WI38 (cell line): ENCODE data around the gene EMX1.

Experiments
- H3K4me3 ChIP-seq: 2 replicates; pipeline ENCODE4 v1.5.1; 2011; ENCODE audit warnings: low read depth, mild to moderate bottlenecking, control low read depth, low read length
- CTCF ChIP-seq: IDR thresholded peaks from 2 replicates; pipeline ENCODE4 v1.5.1; 2012; ENCODE audit warnings: low read depth, mild to moderate bottlenecking, control low read depth, low read length

Gene EMX1

GRCh38 chr2:72940361-72940760 is 23.0 kb downstream of the EMX1 start:
- no peak for TF ChIP-seq CTCF
- H3K4me3 ChIP-seq: no peak overlapping the region

GRCh38 chr2:72940786-72941185 is 23.5 kb downstream of the EMX1 start:
- no peak for TF ChIP-seq CTCF

GRCh38 chr2:72942293-72942692 is 25.0 kb downstream of the EMX1 start:
- no peak overlapping the region for H3K4me3 ChIP-seq
- no peak for TF ChIP-seq CTCF

More at GRCh38 chr2:72940786-72941185, 23.5 kb downstream of the EMX1 start:
- no peak overlapping the region for H3K4me3 ChIP-seq

- no peak for TF ChIP-seq CTCF
Measured at GRCh38 chr2:72942881-72943418, 25.6 kb downstream of the EMX1 start.

GRCh38 chr2:72943540-72944395 is 26.4 kb downstream of the EMX1 start:
- no peak for TF ChIP-seq CTCF

More at GRCh38 chr2:72942881-72943418, 25.6 kb downstream of the EMX1 start:
- no peak overlapping the region for H3K4me3 ChIP-seq

GRCh38 chr2:72944804-72945449 is 27.6 kb downstream of the EMX1 start:
- H3K4me3 ChIP-seq: no peak overlapping the region
- TF ChIP-seq CTCF: no peak

More at GRCh38 chr2:72943540-72944395, 26.4 kb downstream of the EMX1 start:
- H3K4me3 ChIP-seq: no peak overlapping the region
